Suprapubic skin (tissue), 4 donors: ENCODE results near the gene ELMOD1. TPM values are rescaled to one million over a fixed set of nuclear protein-coding genes. Genes with fewer than 3 reads are reported as not detected.

Experiments used
- DNase-seq, 2 donors: peaks; one replicate each; pipeline ENCODE4 v3.0.0-alpha.2; 2019; ENCODE audit warnings: low spot score in 2 of 2
- H3K27ac ChIP-seq: fragments of 200-600 bp; sonication (generic); one replicate; pipeline ENCODE4 v1.5.1; 2019
- H3K27me3 ChIP-seq: fragments of 200-600 bp; sonication (generic); one replicate; pipeline ENCODE4 v1.5.1; 2019
- H3K36me3 ChIP-seq: fragments of 200-600 bp; sonication (generic); one replicate; pipeline ENCODE4 v1.5.1; 2019
- H3K4me1 ChIP-seq: fragments of 200-600 bp; sonication (generic); one replicate; pipeline ENCODE4 v1.5.1; 2019
- H3K4me3 ChIP-seq: fragments of 200-600 bp; sonication (generic); one replicate; pipeline ENCODE4 v1.5.1; 2019; ENCODE audit warnings: mild to moderate bottlenecking
- H3K9me3 ChIP-seq: fragments of 200-600 bp; sonication (generic); one replicate; pipeline ENCODE4 v1.5.1; 2019
- CTCF ChIP-seq, 2 donors: fragments of 200-600 bp in 1 of 2; fragments of 450-650 bp in 1 of 2; sonication (generic) in 1 of 2; IDR thresholded peaks; one replicate each; pipeline ENCODE4 v1.5.1; 2016 to 2019; ENCODE audit warnings: antibody characterized with exemption in 2 of 2, mild to moderate bottlenecking in 1 of 2, moderate library complexity in 1 of 2
- EP300 ChIP-seq: sonication (generic); formaldehyde crosslinking; IDR thresholded peaks from one replicate; pipeline ENCODE4 v1.6.1; 2017; ENCODE audit warnings: antibody characterized with exemption
- POLR2A ChIP-seq, 2 donors: fragments of 450-650 bp; IDR thresholded peaks; one replicate each; pipeline ENCODE4 v1.6.1; 2017; ENCODE audit warnings: antibody characterized with exemption in 2 of 2, mild to moderate bottlenecking in 2 of 2, moderate library complexity in 2 of 2
- POLR2AphosphoS5 ChIP-seq, 3 donors: sonication (generic); formaldehyde crosslinking; IDR thresholded peaks; one replicate each; pipeline ENCODE4 v1.6.1; 2017; ENCODE audit warnings: antibody characterized with exemption in 3 of 3
- WGBS: methylation state at CpG from one replicate; pipeline ENCODE4 v1.1.5; 2018; 5-methylcytosine and 5-hydroxymethylcytosine counted together
- total RNA-seq, 4 donors: library from RNA; depleted of rRNA; stranded (reverse); fragments of >200 nt; gene quantifications; one replicate each; pipeline ENCODE4 v1.1.0, GENCODE V29; 2016

The ELMOD1 gene
- total RNA-seq, 4 donors from 2014 or later, result 14.6 to 66.0 (median 41.3) TPM

GRCh38 chr11:107624983-107625684 lies 34.2 kb downstream of the ELMOD1 start:
- Histone ChIP-seq H3K4me3 (no peak overlapping the region), H3K27ac (no peak overlapping the region), H3K36me3 (no peaks in the 10 kb centered on the region), H3K4me1 (no peaks in the 10 kb centered on the region), H3K9me3 (no peaks in the 10 kb centered on the region), H3K27me3 (peaks cover 11% of the 10 kb centered on the region)
- TF ChIP-seq EP300, result no peak
- 55% methylated on average over 10 of the region's 10 CpGs for WGBS
- DNase-seq, result no peak

GRCh38 chr11:107625685-107625989 lies 34.7 kb downstream of the ELMOD1 start:
- TF ChIP-seq CTCF (IDR thresholded peaks at IDR 0.05), result no peak
- TF ChIP-seq EP300, result no peak
- TF ChIP-seq POLR2A (IDR thresholded peaks at IDR 0.05), result no peak
- TF ChIP-seq POLR2AphosphoS5 (IDR thresholded peaks at IDR 0.05), result no peak
- H3K9me3 ChIP-seq, result no peaks in the 10 kb centered on the region
- H3K27me3 ChIP-seq, result peaks cover 16% of the 10 kb centered on the region
- H3K27ac ChIP-seq, result no peak overlapping the region
- no peaks in the 10 kb centered on the region for H3K4me1 ChIP-seq
- 43% methylated on average over 2 of the region's 2 CpGs for WGBS
- no peak overlapping the region for H3K4me3 ChIP-seq
- no peaks in the 10 kb centered on the region for H3K36me3 ChIP-seq
- no peak for DNase-seq

GRCh38 chr11:107631043-107631442 lies 40.1 kb downstream of the ELMOD1 start:
- Histone ChIP-seq H3K36me3 (no peaks in the 10 kb centered on the region), H3K4me1 (no peaks in the 10 kb centered on the region), H3K27me3 (peaks cover 21% of the 10 kb centered on the region), H3K4me3 (no peak overlapping the region), H3K9me3 (no peaks in the 10 kb centered on the region), H3K27ac (no peak overlapping the region)
- 79% methylated on average over 2 of the region's 2 CpGs for WGBS
- no peak for DNase-seq
- TF ChIP-seq CTCF (IDR thresholded peaks at IDR 0.05), result no peak
- no peak for TF ChIP-seq POLR2AphosphoS5 (IDR thresholded peaks at IDR 0.05)
- no peak for TF ChIP-seq POLR2A (IDR thresholded peaks at IDR 0.05)
- no peak for TF ChIP-seq EP300

GRCh38 chr11:107631931-107632330 lies 41.0 kb downstream of the ELMOD1 start:
- Histone ChIP-seq H3K27me3 (peaks cover 21% of the 10 kb centered on the region), H3K4me3 (no peak overlapping the region), H3K27ac (no peak overlapping the region), H3K36me3 (no peaks in the 10 kb centered on the region), H3K4me1 (no peaks in the 10 kb centered on the region), H3K9me3 (no peaks in the 10 kb centered on the region)
- no peak for TF ChIP-seq POLR2A (IDR thresholded peaks at IDR 0.05)
- TF ChIP-seq CTCF (IDR thresholded peaks at IDR 0.05), result no peak
- TF ChIP-seq EP300, result no peak
- TF ChIP-seq POLR2AphosphoS5 (IDR thresholded peaks at IDR 0.05), result no peak
- no peak for DNase-seq
- 57% methylated on average over 2 of the region's 2 CpGs for WGBS

GRCh38 chr11:107646783-107647182 lies 55.8 kb downstream of the ELMOD1 start:
- Histone ChIP-seq H3K36me3 (no peaks in the 10 kb centered on the region), H3K4me1 (no peaks in the 10 kb centered on the region), H3K9me3 (no peaks in the 10 kb centered on the region), H3K4me3 (no peak overlapping the region), H3K27me3 (no peaks in the 10 kb centered on the region), H3K27ac (no peak overlapping the region)
- TF ChIP-seq POLR2A (IDR thresholded peaks at IDR 0.05) (no peak), POLR2AphosphoS5 (IDR thresholded peaks at IDR 0.05) (no peak), EP300 (no peak), CTCF (IDR thresholded peaks at IDR 0.05) (no peak)
- 98% methylated on average over 2 of the region's 2 CpGs for WGBS
- DNase-seq, result no peak

- TF ChIP-seq POLR2A (IDR thresholded peaks at IDR 0.05) (no peak), CTCF (IDR thresholded peaks at IDR 0.05) (no peak), EP300 (no peak), POLR2AphosphoS5 (IDR thresholded peaks at IDR 0.05) (no peak)
- no peak overlapping the region for H3K27ac ChIP-seq
- H3K9me3 ChIP-seq, result no peaks in the 10 kb centered on the region
- 81% methylated on average over 3 of the region's 3 CpGs for WGBS
- H3K4me3 ChIP-seq, result no peak overlapping the region
- DNase-seq, result no peak
- H3K36me3 ChIP-seq, result no peaks in the 10 kb centered on the region
- H3K4me1 ChIP-seq, result no peaks in the 10 kb centered on the region
- H3K27me3 ChIP-seq, result no peaks in the 10 kb centered on the region
Measured at GRCh38 chr11:107648242-107648641, 57.3 kb downstream of the ELMOD1 start.
